Measurements from ENCODE around the gene WDR37. TPM values are rescaled to one million over a fixed set of nuclear protein-coding genes. Genes with fewer than 3 reads are reported as not detected.

WDR37 gene
- total RNA-seq = 10 to 100 TPM; 16.4 to 23.5 TPM
- polyA plus RNA-seq = 10 to 100 TPM in 1 of 2 donors, 1 to 10 TPM in 1; 6.6 to 10.9 TPM
- long read RNA-seq, donor 1 = 0 reads
- long read RNA-seq, donor 2 = 0 reads
- long read RNA-seq, donor 3 = 0 reads
- long read RNA-seq, donor 4 = 0 reads
- long read RNA-seq, donor 5 = 0 reads

DNA sequence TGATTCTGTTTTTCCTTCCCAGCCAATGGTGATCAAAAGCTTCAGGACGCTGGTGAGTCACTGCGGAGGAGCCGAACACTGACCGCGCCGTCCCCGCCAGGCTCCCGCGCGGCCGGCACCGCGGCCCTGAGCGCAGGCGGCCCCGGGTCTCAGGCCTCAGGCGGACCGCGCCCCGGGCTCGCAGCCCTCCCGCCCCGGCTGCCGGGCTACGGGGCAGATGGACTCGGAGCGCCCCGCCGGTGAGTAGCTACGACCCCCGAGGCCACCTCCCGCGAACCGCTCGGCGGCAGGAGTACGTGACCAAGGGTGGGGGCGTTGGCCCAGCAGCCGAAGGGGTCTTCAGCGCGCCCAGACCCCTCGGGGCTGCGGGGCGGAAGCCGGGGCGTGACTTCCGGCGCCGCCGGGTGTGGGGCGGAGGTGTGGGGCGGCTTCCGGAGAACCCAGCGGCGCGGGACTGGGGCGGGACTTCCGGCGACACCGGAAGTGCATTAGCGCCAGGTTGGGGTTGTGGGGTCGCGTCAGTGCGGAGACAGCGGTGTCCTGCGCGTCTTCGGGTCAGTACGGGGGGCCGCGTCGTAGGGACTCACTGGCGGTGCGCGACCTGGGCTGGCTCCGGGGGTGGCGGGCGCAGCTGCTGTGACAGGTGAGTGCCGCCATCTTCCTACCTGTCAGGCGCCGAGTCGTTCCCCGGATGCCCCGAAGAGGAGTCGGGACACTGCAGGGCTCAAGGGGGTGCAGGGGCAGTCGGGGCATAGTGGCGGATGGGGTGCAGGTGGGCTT, at the start of gene WDR37:
WDR37 (plus strand) TSS at position 60 of the 780 bp plus-strand sequence. CDS start 15,771 bp downstream, outside the sequence.
- Histone ChIP-seq H3K4me3 (peak within 1 kb of the TSS; percentile 100), H3K27ac (ENCODE audit: low read depth in 1 of 2, low read length in 1 of 2) (peak within 1 kb of the TSS; percentile 97 to 100), H3K9me3 (ENCODE audit: control insufficient read depth in 4 of 4, insufficient read depth in 3 of 4, low read length in 3 of 4) (no peaks in the 10 kb centered on the region), H3K27me3 (ENCODE audit: control insufficient read depth in 3 of 3, insufficient read depth in 3 of 3, low read length in 2 of 3) (no peaks in the 10 kb centered on the region), H3K36me3 (ENCODE audit: control insufficient read depth in 4 of 4, insufficient read depth in 4 of 4, low read length in 4 of 4) (peaks cover 0 to 18% (median 9%) of the 10 kb centered on the region in 4 donors), H3K4me1 (ENCODE audit: control insufficient read depth in 5 of 5, insufficient read depth in 5 of 5, low read length in 5 of 5) (peaks cover 7 to 27% (median 17%) of the 10 kb centered on the region in 5 donors), H3K9ac (ENCODE audit: insufficient read depth in 1 of 2, low read length in 2 of 2) (peak within 1 kb of the TSS; percentile 86 to 90)
- 0% methylated on average over 81 to 87 of the region's 87 CpGs for WGBS, 2 donors
- DNase-seq = peak; percentile 80 to 89 (median 88)
- ATAC-seq (ENCODE audit: insufficient read depth, low FRiP score) = peak; percentile 96
- no peak for TF ChIP-seq CTCF (IDR thresholded peaks at IDR 0.05; ENCODE audit: control extremely low read depth, extremely low read depth)

- Histone ChIP-seq H3K4me3 (no peak overlapping the region), H3K9ac (ENCODE audit: insufficient read depth in 1 of 2, low read length in 2 of 2) (no peak overlapping the region), H3K4me1 (ENCODE audit: control insufficient read depth in 5 of 5, insufficient read depth in 5 of 5, low read length in 5 of 5) (no peaks in the 10 kb centered on the region), H3K27me3 (ENCODE audit: control insufficient read depth in 3 of 3, insufficient read depth in 3 of 3, low read length in 2 of 3) (no peaks in the 10 kb centered on the region), H3K36me3 (ENCODE audit: control insufficient read depth in 4 of 4, insufficient read depth in 4 of 4, low read length in 4 of 4) (peaks cover 60 to 73% (median 66%) of the 10 kb centered on the region in 4 donors), H3K9me3 (ENCODE audit: control insufficient read depth in 4 of 4, insufficient read depth in 3 of 4, low read length in 3 of 4) (peaks cover 0 to 15% (median 5%) of the 10 kb centered on the region in 4 donors), H3K27ac (ENCODE audit: low read depth in 1 of 2, low read length in 1 of 2) (no peak overlapping the region)
- ATAC-seq (ENCODE audit: insufficient read depth, low FRiP score) = no peak
- 97 to 99% methylated on average over 9 of the region's 9 CpGs for WGBS, 2 donors
- no peak for TF ChIP-seq CTCF (IDR thresholded peaks at IDR 0.05; ENCODE audit: control extremely low read depth, extremely low read depth)
- DNase-seq = no peak
Measured at GRCh38 chr10:1006573-1006972, 49.6 kb upstream of the WDR37 start.

GRCh38 chr10:1007583-1007982, 48.6 kb upstream of the WDR37 start:
- H3K9me3 ChIP-seq (ENCODE audit: control insufficient read depth in 4 of 4, insufficient read depth in 3 of 4, low read length in 3 of 4) = peaks cover 0 to 9% (median 2%) of the 10 kb centered on the region in 4 donors
- no peak overlapping the region for H3K4me3 ChIP-seq
- 90 to 92% methylated on average over 10 of the region's 10 CpGs for WGBS, 2 donors
- peaks cover 62 to 71% (median 67%) of the 10 kb centered on the region in 4 donors for H3K36me3 ChIP-seq (ENCODE audit: control insufficient read depth in 4 of 4, insufficient read depth in 4 of 4, low read length in 4 of 4)
- H3K27me3 ChIP-seq (ENCODE audit: control insufficient read depth in 3 of 3, insufficient read depth in 3 of 3, low read length in 2 of 3) = no peaks in the 10 kb centered on the region
- H3K9ac ChIP-seq (ENCODE audit: insufficient read depth in 1 of 2, low read length in 2 of 2) = no peak overlapping the region
- DNase-seq (no peak), ATAC-seq (ENCODE audit: insufficient read depth, low FRiP score) (no peak)
- no peak overlapping the region for H3K27ac ChIP-seq (ENCODE audit: low read depth in 1 of 2, low read length in 1 of 2)
- no peak for TF ChIP-seq CTCF (IDR thresholded peaks at IDR 0.05; ENCODE audit: control extremely low read depth, extremely low read depth)
- no peaks in the 10 kb centered on the region for H3K4me1 ChIP-seq (ENCODE audit: control insufficient read depth in 5 of 5, insufficient read depth in 5 of 5, low read length in 5 of 5)

Data from lung (tissue), 16 donors.